Kidney (tissue), 14 donors: ENCODE data around the gene GPC3. TPM values are rescaled to one million over a fixed set of nuclear protein-coding genes. Genes with fewer than 3 reads are reported as not detected.

Source experiments
- DNase-seq, 5 donors: peaks; one replicate each; pipeline ENCODE4 v3.0.0-alpha.2; 2013 to 2020
- FAIRE-seq: peaks from 2 replicates; lab custom pipeline; 2012; peaks lifted over from hg19 to GRCh38; lab: Jason Lieb, UNC
- H3K27ac ChIP-seq, 2 donors: one replicate each; pipeline ENCODE4 v1.7.0; 2013; ENCODE audit warnings: low read depth in 2 of 2, low read length in 2 of 2, inconsistent platforms in 1 of 2
- H3K27me3 ChIP-seq: one replicate; pipeline ENCODE4 v1.7.1; 2013; ENCODE audit warnings: low read length, inconsistent platforms; ENCODE audit not compliant: control insufficient read depth, insufficient read depth
- H3K36me3 ChIP-seq, 3 donors: one replicate each; pipeline versions ENCODE4 v1.7.0 to v1.7.1; 2013; ENCODE audit warnings: low read length in 3 of 3, control low read depth in 1 of 3, inconsistent platforms in 1 of 3; ENCODE audit not compliant: insufficient read depth in 3 of 3, control insufficient read depth in 2 of 3
- H3K4me1 ChIP-seq, 3 donors: one replicate each; pipeline versions ENCODE4 v1.7.0 to v1.7.1; 2013; ENCODE audit warnings: low read length in 3 of 3, inconsistent platforms in 1 of 3, low read depth in 1 of 3; ENCODE audit not compliant: control insufficient read depth in 2 of 3, insufficient read depth in 2 of 3
- H3K4me3 ChIP-seq, 3 donors: one replicate each; pipeline versions ENCODE4 v1.7.0 to v1.8.1; 2013; ENCODE audit warnings: low read length in 3 of 3, control low read depth in 1 of 3, inconsistent platforms in 1 of 3
- H3K9ac ChIP-seq, 3 donors: one replicate each; pipeline versions ENCODE4 v1.7.0 to v1.7.1; 2013; ENCODE audit warnings: low read length in 3 of 3, control low read depth in 1 of 3, inconsistent platforms in 1 of 3
- H3K9me3 ChIP-seq, 3 donors: one replicate each; pipeline versions ENCODE4 v1.7.0 to v1.7.1; 2013; ENCODE audit warnings: low read length in 3 of 3, control low read depth in 1 of 3, inconsistent platforms in 1 of 3; ENCODE audit not compliant: control insufficient read depth in 2 of 3, insufficient read depth in 1 of 3
- CTCF ChIP-seq: IDR thresholded peaks from 3 replicates; pipeline ENCODE4 v1.5.1; 2012; ENCODE audit warnings: mild to moderate bottlenecking, moderate library complexity, borderline replicate concordance; ENCODE audit not compliant: insufficient read depth; ENCODE audit errors: extremely low read depth
- intact Hi-C: fragments of 100-400 bp; cut with DNase I; formaldehyde crosslinking; loops from one replicate; pipeline ENCODE4 v1.11.1; 2022
- polyA plus RNA-seq: library from polyadenylated mRNA; stranded (reverse); fragments of 350-450 nt; fragmentation: Illumina TruSeq; extraction: RNeasy Lipid Tissue Mini Kit (QIAGEN cat#74804); gene quantifications from one replicate; pipeline ENCODE4 v1.2.3, GENCODE V29; 2014; ENCODE audit warnings: low read depth, low replicate concordance; ENCODE audit not compliant: insufficient read depth
- total RNA-seq: library from RNA; stranded (reverse); fragmentation: NEBNext Ultra II Directional; extraction: Animal tissue kit (Norgen Biotek cat#: 25700); gene quantifications from one replicate; pipeline ENCODE4 v1.2.1, GENCODE V29; 2021
- donor health status: control.
- donor health status: control.
- donor health status: control.
- donor health status: control.
- donor health status: control.
- donor health status: DM: yes; HTN: yes; CAD: no.
- donor health status: Normal renal cell carcinoma (clear cell type).

GPC3 gene
- total and polyA plus RNA-seq, 2 donors from 2014 or later = 43.0 to 52.5 TPM

DNA sequence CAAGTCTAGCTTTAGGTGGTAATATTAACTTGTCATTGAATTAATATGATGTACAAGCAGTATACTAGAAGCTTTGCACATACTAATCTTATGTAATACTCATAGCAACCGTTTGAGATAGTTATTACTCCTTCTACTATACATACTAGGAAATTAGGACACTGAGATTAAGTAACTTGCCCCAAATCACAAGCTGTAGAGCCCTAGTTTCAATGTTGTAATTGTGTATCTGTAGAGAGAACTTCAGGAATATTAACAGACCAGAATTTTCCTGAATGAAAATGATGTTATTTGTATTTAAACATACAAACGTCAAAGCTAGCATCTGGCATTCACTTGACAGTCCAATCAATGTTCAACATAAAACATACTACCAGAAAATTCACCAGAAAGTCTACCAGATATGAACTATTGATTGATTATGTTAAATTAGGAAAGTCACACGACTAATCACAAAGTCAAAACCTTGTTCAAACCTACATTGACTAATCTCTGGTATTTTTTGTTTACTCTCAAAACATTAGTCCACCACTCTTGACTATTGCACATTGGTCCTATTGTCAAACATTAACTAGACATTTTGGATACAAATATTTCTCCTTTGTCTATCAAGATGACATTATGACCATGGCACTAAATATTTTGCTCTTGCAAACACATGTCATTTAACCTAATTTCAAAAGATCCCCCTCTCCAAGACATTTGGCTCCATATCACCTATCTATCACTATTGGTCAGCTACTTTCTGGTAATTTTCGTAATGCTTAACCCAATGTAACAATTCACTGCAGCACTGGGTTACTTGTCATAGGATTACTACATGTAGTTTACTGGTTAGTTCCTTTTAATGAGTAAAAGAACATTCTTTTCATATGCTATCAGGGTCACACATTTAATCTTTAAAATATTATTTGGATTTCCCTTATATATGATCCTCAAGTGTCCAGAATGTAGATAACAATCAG lies 100.7 kb downstream of the GPC3 start:
- no peaks in the 10 kb centered on the region for H3K9me3 ChIP-seq
- no peak overlapping the region for H3K4me3 ChIP-seq
- no peak for DNase-seq
- H3K36me3 ChIP-seq = no peaks in the 10 kb centered on the region
- H3K27ac ChIP-seq = no peak overlapping the region
- TF ChIP-seq CTCF = no peak
- no peaks in the 10 kb centered on the region for H3K4me1 ChIP-seq
- no peaks in the 10 kb centered on the region for H3K27me3 ChIP-seq
- H3K9ac ChIP-seq = no peak overlapping the region
- FAIRE-seq = peak; percentile 8
- intact Hi-C loops = no loop called here

DNA sequence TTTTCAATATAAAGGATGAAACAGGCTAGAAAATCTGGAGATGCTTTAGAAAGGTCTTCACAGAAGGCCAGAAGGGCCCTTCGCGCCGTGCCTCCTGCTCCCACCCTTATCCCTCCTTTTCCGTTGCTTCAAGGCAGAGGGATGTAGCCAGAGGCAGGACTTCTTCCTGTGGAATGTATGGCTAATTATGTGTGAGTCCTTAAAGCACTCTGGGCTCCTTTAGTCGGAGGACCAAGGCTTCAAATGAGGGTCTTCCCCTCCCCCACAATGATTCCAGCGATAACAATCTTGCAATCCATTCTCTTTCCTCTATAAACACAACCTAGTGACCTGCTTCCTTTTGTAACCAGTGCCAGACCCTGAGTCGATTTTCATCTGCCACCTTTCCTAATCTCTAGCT lies 103.5 kb downstream of the GPC3 start:
- Histone ChIP-seq H3K9me3 (no peaks in the 10 kb centered on the region), H3K4me3 (no peak overlapping the region), H3K36me3 (no peaks in the 10 kb centered on the region), H3K27ac (peak overlapping the region in 1 of 2 donors; percentile 28), H3K9ac (no peak overlapping the region), H3K27me3 (no peaks in the 10 kb centered on the region), H3K4me1 (no peaks in the 10 kb centered on the region)
- TF ChIP-seq CTCF = no peak
- FAIRE-seq = no peak
- no peak for DNase-seq
- intact Hi-C loops = no loop called here

- no peak overlapping the region for H3K27ac ChIP-seq
- DNase-seq = no peak
- no peaks in the 10 kb centered on the region for H3K36me3 ChIP-seq
- H3K27me3 ChIP-seq = no peaks in the 10 kb centered on the region
- no peaks in the 10 kb centered on the region for H3K4me1 ChIP-seq
- intact Hi-C loops = no loop called here
- H3K9ac ChIP-seq = no peak overlapping the region
- no peak for FAIRE-seq
- H3K4me3 ChIP-seq = no peak overlapping the region
- no peaks in the 10 kb centered on the region for H3K9me3 ChIP-seq
- TF ChIP-seq CTCF = no peak
Observed at GRCh38 chrX:133881007-133881406, 104.4 kb downstream of the GPC3 start.
